ENCODE results near the gene DHX35. TPM values are rescaled to one million over a fixed set of nuclear protein-coding genes. Genes with fewer than 3 reads are reported as not detected.
A peak's percentile ranks its signal among the peaks of the same experiment; 100 is the strongest.

Gene DHX35
- total and polyA plus RNA-seq, 10 of the 15 experiments (the other 5 are each of a cell fraction or from before 2014, with no cell fraction given): 4.3 to 21.6 (median 14.9) TPM

GRCh38 chr20:38962044-38962927 lies at the start of gene DHX35 (continued):
- TF ChIP-seq, protein P1, sequence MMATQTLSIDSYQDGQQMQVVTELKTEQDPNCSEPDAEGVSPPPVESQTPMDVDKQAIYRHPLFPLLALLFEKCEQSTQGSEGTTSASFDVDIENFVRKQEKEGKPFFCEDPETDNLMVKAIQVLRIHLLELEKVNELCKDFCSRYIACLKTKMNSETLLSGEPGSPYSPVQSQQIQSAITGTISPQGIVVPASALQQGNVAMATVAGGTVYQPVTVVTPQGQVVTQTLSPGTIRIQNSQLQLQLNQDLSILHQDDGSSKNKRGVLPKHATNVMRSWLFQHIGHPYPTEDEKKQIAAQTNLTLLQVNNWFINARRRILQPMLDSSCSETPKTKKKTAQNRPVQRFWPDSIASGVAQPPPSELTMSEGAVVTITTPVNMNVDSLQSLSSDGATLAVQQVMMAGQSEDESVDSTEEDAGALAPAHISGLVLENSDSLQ (IDR thresholded peaks at IDR 0.05): peak; percentile 57
- TF ChIP-seq ZNF207 (IDR thresholded peaks at IDR 0.05; ENCODE audit: borderline replicate concordance) (peak; percentile 64; the same call in 1 of the 2 replicates), TCF3 (IDR thresholded peaks at IDR 0.05; ENCODE audit: borderline replicate concordance, insufficient read depth, low read depth, low read length) (no peak), CHD1 (IDR thresholded peaks at IDR 0.05; ENCODE audit: low read depth, low read length) (no peak), FOS (IDR thresholded peaks at IDR 0.05; ENCODE audit: borderline replicate concordance, extremely low read depth, insufficient read length) (peak; percentile 44), SMAD1 (IDR thresholded peaks at IDR 0.05; ENCODE audit: low read depth, partially characterized antibody) (no peak), CHD2 (IDR thresholded peaks at IDR 0.05; ENCODE audit: borderline replicate concordance, low read depth, low read length) (no peak; the same call in 1 of the 2 replicates), RAD51 (IDR thresholded peaks at IDR 0.05) (peak; percentile 99), GATAD2B (conservative IDR thresholded peaks at IDR 0.05; ENCODE audit: low read depth) (peak; percentile 87; the same call in 1 of the 2 replicates), POU2F2 (IDR thresholded peaks at IDR 0.05; ENCODE audit: borderline replicate concordance, low read depth, low read length) (peak; percentile 57; the same call in 1 of the 3 replicates), ZNF274 (IDR thresholded peaks at IDR 0.05; ENCODE audit: insufficient read depth, insufficient read length) (no peak), SUZ12 (IDR thresholded peaks at IDR 0.05; ENCODE audit: unreplicated experiment) (no peak), DPF2 (IDR thresholded peaks at IDR 0.05) (peak; percentile 90), GABPA (IDR thresholded peaks at IDR 0.05; ENCODE audit: low read depth) (no peak), MXI1 (IDR thresholded peaks at IDR 0.05; ENCODE audit: low read depth, low read length) (peak; percentile 91), RBBP5 (conservative IDR thresholded peaks at IDR 0.05) (peak; percentile 92; the same call in 1 of the 2 replicates), HDAC6 (IDR thresholded peaks at IDR 0.05; ENCODE audit: unreplicated experiment) (no peak), NFIC (IDR thresholded peaks at IDR 0.05; ENCODE audit: low read depth, low read length) (no peak), PML (IDR thresholded peaks at IDR 0.05; ENCODE audit: low read length) (peak; percentile 43; the same call in 1 of the 2 replicates), NFYB (IDR thresholded peaks at IDR 0.05; ENCODE audit: insufficient read depth, low read depth, low read length) (peak; percentile 71; the same call in 1 of the 2 replicates), MTA2 (IDR thresholded peaks at IDR 0.05; ENCODE audit: low read depth) (peak; percentile 32; the same call in 1 of the 2 replicates), POLR2A (IDR thresholded peaks at IDR 0.05; ENCODE audit: low read depth, low read length) (peak; percentile 90), NR2C2 (IDR thresholded peaks at IDR 0.05; ENCODE audit: borderline replicate concordance, control insufficient read depth, insufficient read length, low read depth) (peak; percentile 87), NR2C1 (IDR thresholded peaks at IDR 0.05) (peak; percentile 98)
- TF ChIP-seq, protein P2, sequence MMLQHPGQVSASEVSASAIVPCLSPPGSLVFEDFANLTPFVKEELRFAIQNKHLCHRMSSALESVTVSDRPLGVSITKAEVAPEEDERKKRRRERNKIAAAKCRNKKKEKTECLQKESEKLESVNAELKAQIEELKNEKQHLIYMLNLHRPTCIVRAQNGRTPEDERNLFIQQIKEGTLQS (IDR thresholded peaks at IDR 0.05; ENCODE audit: borderline replicate concordance, extremely low read depth, low read depth, low read length): peak; percentile 94
- TF ChIP-seq, protein P3, sequence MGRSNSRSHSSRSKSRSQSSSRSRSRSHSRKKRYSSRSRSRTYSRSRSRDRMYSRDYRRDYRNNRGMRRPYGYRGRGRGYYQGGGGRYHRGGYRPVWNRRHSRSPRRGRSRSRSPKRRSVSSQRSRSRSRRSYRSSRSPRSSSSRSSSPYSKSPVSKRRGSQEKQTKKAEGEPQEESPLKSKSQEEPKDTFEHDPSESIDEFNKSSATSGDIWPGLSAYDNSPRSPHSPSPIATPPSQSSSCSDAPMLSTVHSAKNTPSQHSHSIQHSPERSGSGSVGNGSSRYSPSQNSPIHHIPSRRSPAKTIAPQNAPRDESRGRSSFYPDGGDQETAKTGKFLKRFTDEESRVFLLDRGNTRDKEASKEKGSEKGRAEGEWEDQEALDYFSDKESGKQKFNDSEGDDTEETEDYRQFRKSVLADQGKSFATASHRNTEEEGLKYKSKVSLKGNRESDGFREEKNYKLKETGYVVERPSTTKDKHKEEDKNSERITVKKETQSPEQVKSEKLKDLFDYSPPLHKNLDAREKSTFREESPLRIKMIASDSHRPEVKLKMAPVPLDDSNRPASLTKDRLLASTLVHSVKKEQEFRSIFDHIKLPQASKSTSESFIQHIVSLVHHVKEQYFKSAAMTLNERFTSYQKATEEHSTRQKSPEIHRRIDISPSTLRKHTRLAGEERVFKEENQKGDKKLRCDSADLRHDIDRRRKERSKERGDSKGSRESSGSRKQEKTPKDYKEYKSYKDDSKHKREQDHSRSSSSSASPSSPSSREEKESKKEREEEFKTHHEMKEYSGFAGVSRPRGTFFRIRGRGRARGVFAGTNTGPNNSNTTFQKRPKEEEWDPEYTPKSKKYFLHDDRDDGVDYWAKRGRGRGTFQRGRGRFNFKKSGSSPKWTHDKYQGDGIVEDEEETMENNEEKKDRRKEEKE (IDR thresholded peaks at IDR 0.05): no peak
